Breast epithelium (tissue), 4 donors: ENCODE measurements around the gene CAMTA1. TPM values are rescaled to one million over a fixed set of nuclear protein-coding genes. Genes with fewer than 3 reads are reported as not detected.
"Not testable (repeated sequence)": the region's sequence is repeated elsewhere in the genome, so short reads cannot be mapped to it uniquely, and the experiment has no call there.

ENCODE experiments used
- DNase-seq, 2 donors: peaks; one replicate each; pipeline ENCODE4 v3.0.0-alpha.2; 2019; ENCODE audit warnings: low spot score in 2 of 2
- H3K27ac ChIP-seq, 2 donors: fragments of 200-600 bp; sonication (generic) in 1 of 2; one replicate each; pipeline ENCODE4 v1.5.1; 2016 to 2019; ENCODE audit warnings: mild to moderate bottlenecking in 1 of 2
- H3K27me3 ChIP-seq, 2 donors: fragments of 200-600 bp; sonication (generic) in 1 of 2; one replicate each; pipeline versions ENCODE4 v1.5.1 to v1.6.0; 2017 to 2019; ENCODE audit warnings: control low read depth in 1 of 2, mild to moderate bottlenecking in 1 of 2
- H3K36me3 ChIP-seq: fragments of 200-600 bp; one replicate; pipeline ENCODE4 v1.5.1; 2019
- H3K4me1 ChIP-seq, 2 donors: fragments of 200-600 bp; sonication (generic); one replicate each; pipeline ENCODE4 v1.5.1; 2016 to 2019; ENCODE audit warnings: control low read depth in 1 of 2
- H3K4me3 ChIP-seq, 3 donors: fragments of 200-600 bp; sonication (generic); 1 replicate in 2 of 3; 2 replicates in 1 of 3; pipeline ENCODE4 v1.5.1; 2016 to 2019; ENCODE audit warnings: mild to moderate bottlenecking in 3 of 3, moderate library complexity in 2 of 3
- H3K9me3 ChIP-seq, 2 donors: fragments of 200-600 bp; sonication (generic) in 1 of 2; one replicate each; pipeline ENCODE4 v1.5.1; 2016 to 2019; ENCODE audit warnings: control low read depth in 1 of 2
- CTCF ChIP-seq, 3 donors: fragments of 450-650 bp; IDR thresholded peaks; one replicate each; pipeline ENCODE4 v1.5.1; 2016 to 2017; ENCODE audit warnings: antibody characterized with exemption in 3 of 3, mild to moderate bottlenecking in 3 of 3, moderate library complexity in 3 of 3
- POLR2A ChIP-seq: fragments of 450-650 bp; IDR thresholded peaks from one replicate; pipeline ENCODE4 v1.6.1; 2016; ENCODE audit warnings: antibody characterized with exemption, mild to moderate bottlenecking, moderate library complexity
- POLR2AphosphoS5 ChIP-seq, 3 donors: sonication (generic); formaldehyde crosslinking; IDR thresholded peaks; one replicate each; pipeline ENCODE4 v1.6.1; 2017; ENCODE audit warnings: antibody characterized with exemption in 3 of 3
- intact Hi-C: fragments of 100-400 bp; cut with DNase I; formaldehyde crosslinking; loops from one replicate; pipeline ENCODE4 v1.15.1; 2023; ENCODE audit warnings: low total_unique reads
- total RNA-seq, 3 donors: library from RNA; depleted of rRNA; stranded (reverse); fragments of >200 nt; gene quantifications; one replicate each; pipeline ENCODE4 v1.1.0, GENCODE V29; 2016

The CAMTA1 gene
- total RNA-seq, 3 donors from 2014 or later: 53.4 to 84.0 (median 61.9) TPM

- H3K9me3 ChIP-seq: no peaks in the 10 kb centered on the region
- TF ChIP-seq POLR2A: no peak
- TF ChIP-seq CTCF (IDR thresholded peaks at IDR 0.05): no peak
- no peak for TF ChIP-seq POLR2AphosphoS5 (IDR thresholded peaks at IDR 0.05)
- peaks cover 0 to 6% of the 10 kb centered on the region in 2 donors for H3K4me1 ChIP-seq
- H3K27me3 ChIP-seq: no peaks in the 10 kb centered on the region
- H3K36me3 ChIP-seq: no peaks in the 10 kb centered on the region
- intact Hi-C loops: no loop called here
- H3K4me3 ChIP-seq: no peak overlapping the region
- DNase-seq: no peak
- H3K27ac ChIP-seq: no peak overlapping the region
Observed at GRCh38 chr1:6805004-6805416, 19.8 kb downstream of the CAMTA1 start.

- intact Hi-C loops: no loop called here
- Histone ChIP-seq H3K27me3 (no peaks in the 10 kb centered on the region), H3K36me3 (no peaks in the 10 kb centered on the region), H3K4me1 (no peaks in the 10 kb centered on the region), H3K4me3 (no peak overlapping the region), H3K27ac (no peak overlapping the region), H3K9me3 (no peaks in the 10 kb centered on the region)
- TF ChIP-seq CTCF (IDR thresholded peaks at IDR 0.05) (no peak), POLR2AphosphoS5 (IDR thresholded peaks at IDR 0.05) (no peak), POLR2A (no peak)
- DNase-seq: no peak
Observed at GRCh38 chr1:6807782-6808181, 22.5 kb downstream of the CAMTA1 start.

- TF ChIP-seq POLR2A (no peak), POLR2AphosphoS5 (IDR thresholded peaks at IDR 0.05) (no peak), CTCF (IDR thresholded peaks at IDR 0.05) (no peak)
- intact Hi-C loops: no loop called here
- Histone ChIP-seq H3K4me3 (no peak overlapping the region), H3K9me3 (no peaks in the 10 kb centered on the region), H3K36me3 (no peaks in the 10 kb centered on the region), H3K27me3 (no peaks in the 10 kb centered on the region), H3K27ac (no peak overlapping the region), H3K4me1 (no peaks in the 10 kb centered on the region)
- DNase-seq: no peak
Observed at GRCh38 chr1:6809461-6809860, 24.2 kb downstream of the CAMTA1 start.

GRCh38 chr1:6810146-6810734 is 25.0 kb downstream of the CAMTA1 start:
- H3K36me3 ChIP-seq, H3K27ac ChIP-seq, H3K9me3 ChIP-seq, intact Hi-C loops, DNase-seq, H3K4me3 ChIP-seq, H3K4me1 ChIP-seq, H3K27me3 ChIP-seq: not testable (repeated sequence)

- Histone ChIP-seq H3K36me3 (no peaks in the 10 kb centered on the region), H3K4me3 (no peak overlapping the region), H3K9me3 (no peaks in the 10 kb centered on the region), H3K27me3 (no peaks in the 10 kb centered on the region), H3K4me1 (no peaks in the 10 kb centered on the region), H3K27ac (no peak overlapping the region)
- TF ChIP-seq POLR2A (no peak), CTCF (IDR thresholded peaks at IDR 0.05) (no peak)
- intact Hi-C loops: no loop called here
- no peak for DNase-seq
Observed at GRCh38 chr1:6811583-6811982, 26.3 kb downstream of the CAMTA1 start.

- intact Hi-C loops: no loop called here
- Histone ChIP-seq H3K4me3 (no peak overlapping the region), H3K9me3 (no peaks in the 10 kb centered on the region), H3K36me3 (no peaks in the 10 kb centered on the region), H3K4me1 (no peaks in the 10 kb centered on the region), H3K27ac (no peak overlapping the region), H3K27me3 (no peaks in the 10 kb centered on the region)
- TF ChIP-seq POLR2A (no peak), CTCF (IDR thresholded peaks at IDR 0.05) (no peak), POLR2AphosphoS5 (IDR thresholded peaks at IDR 0.05) (no peak)
- no peak for DNase-seq
Observed at GRCh38 chr1:6813165-6813564, 27.9 kb downstream of the CAMTA1 start.
